ENCODE results near the gene C1QTNF8.

The C1QTNF8 gene

DNA sequence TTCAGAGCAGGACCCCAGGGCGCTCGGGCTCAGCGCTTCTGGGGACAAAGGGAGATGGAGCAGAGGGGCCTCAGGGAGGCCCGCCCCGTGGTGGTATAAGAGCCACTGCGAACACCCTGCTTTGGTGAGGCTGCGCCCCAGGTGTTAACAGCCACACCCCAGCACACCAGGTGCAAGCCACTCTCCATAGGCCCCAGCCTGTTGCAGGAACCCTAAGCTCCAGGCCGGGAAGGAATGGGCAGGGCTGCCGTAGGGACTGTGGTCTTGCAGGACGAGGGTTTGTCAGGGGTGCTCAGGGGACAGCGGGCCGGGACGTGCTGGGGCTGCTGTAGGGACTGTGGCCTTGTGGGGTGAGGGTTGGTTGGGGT, 40.5 kb downstream of the C1QTNF8 start:
- no peak for DNase-seq

- no peak for DNase-seq
These were observed 41.1 kb downstream of the C1QTNF8 start for GRCh38 chr16:1054660-1055556.

GRCh38 chr16:1053700-1054368, 42.2 kb downstream of the C1QTNF8 start:
- no peak for DNase-seq

DNA sequence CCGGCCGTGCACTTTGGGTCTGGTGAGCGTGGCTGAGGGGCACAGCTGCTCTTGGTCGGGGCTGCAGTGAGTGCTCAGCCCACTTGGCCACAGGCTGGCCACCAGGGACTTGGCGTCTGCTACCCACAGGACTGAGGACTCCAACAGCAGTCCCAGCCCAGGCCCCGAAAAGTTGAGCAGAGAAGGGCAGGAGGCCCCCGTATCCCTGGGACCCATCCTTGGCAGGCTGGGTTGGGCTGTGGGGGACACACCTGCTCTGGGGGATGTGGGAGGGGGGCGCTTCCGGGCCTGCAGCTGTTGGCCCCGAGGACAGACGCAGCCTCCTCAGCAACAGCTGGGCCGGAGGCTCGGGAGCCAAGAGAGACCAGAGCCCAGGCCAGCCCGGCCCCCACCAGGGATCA, 42.9 kb downstream of the C1QTNF8 start:
- no peak for DNase-seq

- no peak for DNase-seq
These were observed 43.3 kb downstream of the C1QTNF8 start for GRCh38 chr16:1052721-1053120.

- no peak for DNase-seq
These were observed 44.6 kb downstream of the C1QTNF8 start for GRCh38 chr16:1051446-1051845.

DNA sequence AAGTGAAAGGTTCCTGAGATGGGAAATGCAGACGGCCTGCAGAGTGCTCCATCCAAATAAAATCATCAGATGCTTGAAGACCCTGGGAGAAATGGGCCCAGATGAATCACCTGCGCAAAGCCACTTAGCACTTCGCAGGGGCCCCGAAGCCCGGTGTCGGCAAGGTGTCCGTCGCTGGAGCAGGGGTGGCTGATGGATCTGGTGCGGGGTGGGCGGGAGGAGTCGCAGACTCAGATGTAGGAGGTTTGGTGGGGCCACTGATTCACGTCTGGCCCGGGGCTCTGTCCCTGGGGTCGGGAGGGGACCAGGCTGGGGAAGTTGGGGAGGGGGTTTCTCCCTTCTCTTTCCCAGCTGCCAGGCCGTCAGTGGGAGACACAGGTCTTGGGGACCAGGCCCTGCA, 45.1 kb downstream of the C1QTNF8 start:
- no peak for DNase-seq

DNA sequence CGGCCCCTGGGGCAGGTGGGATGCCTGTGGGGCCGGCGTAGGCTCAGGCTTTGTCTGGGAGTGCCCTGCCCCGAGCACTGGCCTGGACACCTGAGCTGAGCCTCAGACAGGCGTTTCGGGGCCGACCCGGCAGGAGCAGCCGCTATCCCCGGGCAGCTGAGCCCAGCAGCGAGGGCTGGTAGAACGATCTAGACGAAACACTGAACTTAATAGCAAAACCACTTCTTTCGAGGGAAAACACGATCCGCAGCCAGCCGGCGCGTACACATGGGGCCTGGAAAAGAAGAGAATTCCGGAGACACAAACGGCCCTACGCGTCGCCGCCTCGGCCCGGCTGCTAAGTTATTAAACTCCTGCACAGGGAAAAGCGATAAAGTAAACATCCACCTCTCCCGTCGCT, 45.5 kb downstream of the C1QTNF8 start:
- no peak for DNase-seq

DNA sequence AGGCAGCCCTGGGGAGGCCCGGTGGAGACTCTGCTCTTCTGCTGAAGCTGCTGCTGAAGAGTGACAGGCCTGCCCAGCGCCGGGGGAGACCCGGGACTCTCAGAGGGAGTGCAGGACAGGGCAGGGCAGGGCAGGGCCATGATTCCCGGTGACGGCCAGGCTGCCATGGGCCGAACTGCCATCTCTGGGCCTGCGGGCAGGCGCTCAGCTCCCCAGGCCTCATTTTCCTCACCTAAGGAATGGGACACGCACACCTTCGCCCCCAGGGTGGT, 46.1 kb downstream of the C1QTNF8 start:
- DNase-seq, result no peak

DNA sequence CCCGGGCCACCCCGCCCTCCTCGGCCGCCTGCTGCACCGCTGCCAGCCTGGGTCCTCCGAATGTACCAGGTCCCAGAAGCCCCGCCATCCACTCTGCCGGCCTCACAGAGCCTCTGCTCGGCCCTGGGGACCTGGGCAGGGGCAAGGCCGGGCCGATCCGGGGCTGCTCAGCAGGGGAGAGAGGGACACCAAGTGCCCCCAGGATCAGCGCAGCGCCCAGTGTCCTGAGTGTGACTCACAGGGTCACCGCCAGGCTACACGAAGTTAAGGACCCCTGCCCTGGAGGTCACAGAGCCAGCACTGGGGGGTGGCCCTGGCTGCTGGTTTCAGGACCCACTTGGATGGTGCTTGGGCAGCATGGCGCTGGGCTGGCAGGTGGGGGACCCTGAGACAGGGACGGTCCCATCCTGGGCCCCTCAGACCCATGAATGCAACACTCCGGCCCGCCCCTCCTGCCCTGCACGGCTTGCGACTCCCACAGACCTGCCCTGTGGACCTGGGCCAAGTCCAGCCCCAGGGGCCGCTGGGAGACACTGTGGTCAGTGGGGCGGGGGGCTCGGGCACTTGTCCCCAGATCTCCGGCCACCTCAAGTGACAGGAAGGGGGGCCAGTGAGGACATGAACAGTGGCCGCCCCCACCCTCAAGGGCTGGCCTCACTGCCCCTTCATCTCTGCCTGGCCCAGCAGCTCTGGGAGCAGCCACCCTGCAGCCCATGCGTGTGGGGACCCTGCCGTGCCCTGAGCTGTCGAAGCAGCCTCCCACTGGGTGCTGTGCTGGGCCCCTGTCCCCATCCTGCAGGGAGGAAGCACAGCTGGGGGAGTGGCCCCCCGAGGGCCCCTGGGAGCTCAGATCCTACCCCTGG, 46.7 kb downstream of the C1QTNF8 start:
- DNase-seq, result no peak

- DNase-seq, result no peak
These were observed 47.5 kb downstream of the C1QTNF8 start for GRCh38 chr16:1048442-1049112.

- no peak for DNase-seq
These were observed 48.2 kb downstream of the C1QTNF8 start for GRCh38 chr16:1047801-1048200.

GRCh38 chr16:1047123-1047522, 48.9 kb downstream of the C1QTNF8 start:
- no peak for DNase-seq

DNA sequence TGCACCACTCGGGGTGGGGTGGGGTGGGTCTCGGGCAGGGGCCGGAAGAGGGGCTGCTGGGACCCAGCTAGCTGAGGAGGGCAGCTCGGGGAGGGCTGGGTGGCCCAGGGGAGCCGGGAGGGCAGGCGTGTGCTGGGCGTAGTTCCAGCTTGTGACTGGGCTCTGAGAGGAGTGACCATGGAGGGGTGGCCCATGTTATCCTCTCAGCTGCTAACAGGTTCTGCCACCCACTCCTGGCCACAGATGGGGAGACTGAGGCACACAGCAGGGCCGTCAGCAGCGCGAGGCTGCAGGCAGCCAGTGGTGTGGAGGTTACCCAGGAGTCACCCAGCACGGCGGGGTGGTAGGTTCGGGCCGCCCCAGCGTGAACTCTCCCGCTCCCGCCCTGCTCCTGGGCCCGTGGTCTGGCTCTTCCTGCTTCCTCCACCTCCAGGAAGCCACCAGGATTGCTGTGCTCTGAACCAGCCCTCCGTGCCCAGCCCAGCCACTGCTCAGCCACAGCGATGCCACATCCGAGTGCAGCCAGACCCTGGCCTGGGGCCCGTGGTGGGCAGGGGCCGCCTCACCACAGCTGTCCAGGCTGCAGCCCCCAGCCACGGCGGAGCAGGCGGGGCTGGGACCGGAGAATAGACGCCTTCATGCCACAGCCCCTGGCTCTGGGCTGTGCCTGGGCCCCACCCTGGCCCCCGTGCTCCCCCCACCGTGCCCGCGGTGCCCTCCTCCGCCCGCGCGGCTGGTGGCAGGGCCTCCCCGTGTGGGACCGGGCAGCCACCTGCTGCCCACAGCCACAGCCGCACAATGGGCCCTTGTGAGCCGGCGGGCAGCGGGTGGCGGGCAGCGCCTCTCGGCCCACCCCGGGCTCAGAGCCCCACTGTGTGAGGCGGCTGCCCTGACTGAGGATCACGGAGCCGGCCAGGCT, 49.8 kb downstream of the C1QTNF8 start:
- DNase-seq, result no peak

DNA sequence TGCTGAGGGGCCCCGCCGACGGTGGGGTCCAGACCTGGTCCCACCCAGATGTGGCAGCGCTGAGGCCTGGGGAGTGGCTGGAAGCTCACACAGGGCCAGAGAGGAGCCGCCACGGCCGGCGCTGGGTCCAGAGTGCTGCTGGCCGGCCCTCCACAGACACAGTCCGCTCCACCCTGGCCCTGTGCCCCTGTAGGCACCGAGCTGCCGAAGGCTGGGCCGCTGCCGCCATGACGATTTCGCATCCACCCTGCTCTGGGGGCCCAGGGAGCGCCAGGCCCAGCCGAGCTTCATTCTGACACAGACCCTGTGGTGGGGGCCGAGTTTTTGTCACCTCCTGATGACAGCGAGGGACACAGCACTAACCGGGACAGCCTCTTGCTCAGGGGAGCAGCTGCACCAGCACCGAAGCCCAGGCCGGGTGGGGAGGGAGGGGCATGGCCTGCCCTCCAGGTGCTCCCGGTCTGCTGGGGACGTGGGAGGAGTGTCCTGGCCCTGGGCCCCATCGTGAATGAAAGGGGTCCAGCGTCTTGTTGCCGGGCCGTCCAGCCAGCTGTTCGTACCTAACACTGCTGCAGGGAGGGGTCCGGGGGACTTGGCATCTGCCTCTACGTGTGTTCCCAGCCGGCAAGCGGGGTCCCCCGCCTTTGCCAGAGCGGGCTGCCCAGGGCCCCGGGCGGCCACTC, 50.6 kb downstream of the C1QTNF8 start:
- no peak for DNase-seq

- DNase-seq, result no peak
These were observed 51.4 kb downstream of the C1QTNF8 start for GRCh38 chr16:1044460-1045309.

- no peak for DNase-seq
These were observed 52.1 kb downstream of the C1QTNF8 start for GRCh38 chr16:1043881-1044451.

GRCh38 chr16:1042866-1043265, 53.2 kb downstream of the C1QTNF8 start:
- no peak for DNase-seq

DNA sequence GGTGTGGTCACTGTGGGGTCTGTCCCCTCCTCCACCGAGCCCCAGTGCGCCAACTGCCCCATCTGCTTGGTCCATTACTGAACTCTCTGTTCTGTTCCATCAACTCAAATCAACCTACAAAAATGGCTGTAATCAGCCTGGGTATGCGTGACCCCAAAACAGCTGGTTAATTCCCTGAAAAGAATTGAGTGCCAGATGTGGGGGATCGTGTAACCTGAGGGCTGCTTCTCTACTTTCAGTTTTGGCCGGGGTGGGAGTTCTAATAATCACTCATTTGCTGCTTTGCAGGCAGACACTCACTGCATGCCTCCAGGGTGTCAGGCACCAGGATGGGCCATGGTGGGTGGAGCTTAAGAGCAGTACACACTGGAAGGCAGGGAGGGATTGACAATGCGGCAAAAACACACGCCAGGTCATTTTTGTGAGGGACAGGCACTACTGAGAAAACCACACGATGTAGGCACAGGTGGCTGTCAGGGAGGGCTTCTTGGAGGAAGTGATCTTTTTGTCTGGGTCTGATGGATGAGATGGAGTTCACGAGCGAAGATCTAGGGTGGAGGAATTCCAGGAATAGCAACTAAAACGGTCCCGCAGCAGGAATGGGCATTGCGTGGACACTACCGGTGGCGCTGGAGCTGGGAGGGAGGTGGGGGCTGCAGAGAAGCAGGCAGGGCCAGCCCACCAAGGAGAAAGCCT, 53.8 kb downstream of the C1QTNF8 start:
- DNase-seq, result no peak

Measured in NCI-H510A treated with DMSO at 0.1 percent for 48 hours (cell line).